Measurements from ENCODE around the gene UBL4B.

DNA sequence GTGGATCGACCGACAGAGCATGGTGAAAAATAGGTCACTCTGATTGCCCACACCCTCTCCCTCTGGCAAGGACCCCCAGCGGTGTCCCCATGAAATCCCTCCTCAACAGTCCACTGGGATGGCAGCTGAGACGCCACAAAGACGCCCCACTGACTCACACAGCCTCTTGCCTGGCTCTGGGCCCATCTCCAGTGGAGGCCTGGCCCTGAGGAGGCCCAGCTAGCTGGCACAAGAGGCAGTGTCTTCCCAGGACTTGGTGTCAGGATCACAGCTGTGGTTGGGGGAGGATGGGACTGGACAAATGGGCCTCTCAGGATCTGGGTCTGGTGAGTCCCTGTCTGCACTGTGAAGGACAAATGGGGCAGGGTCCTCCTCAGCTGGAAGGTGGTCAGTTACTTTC lies 46.4 kb upstream of the UBL4B start:
- TF ChIP-seq, protein P1, sequence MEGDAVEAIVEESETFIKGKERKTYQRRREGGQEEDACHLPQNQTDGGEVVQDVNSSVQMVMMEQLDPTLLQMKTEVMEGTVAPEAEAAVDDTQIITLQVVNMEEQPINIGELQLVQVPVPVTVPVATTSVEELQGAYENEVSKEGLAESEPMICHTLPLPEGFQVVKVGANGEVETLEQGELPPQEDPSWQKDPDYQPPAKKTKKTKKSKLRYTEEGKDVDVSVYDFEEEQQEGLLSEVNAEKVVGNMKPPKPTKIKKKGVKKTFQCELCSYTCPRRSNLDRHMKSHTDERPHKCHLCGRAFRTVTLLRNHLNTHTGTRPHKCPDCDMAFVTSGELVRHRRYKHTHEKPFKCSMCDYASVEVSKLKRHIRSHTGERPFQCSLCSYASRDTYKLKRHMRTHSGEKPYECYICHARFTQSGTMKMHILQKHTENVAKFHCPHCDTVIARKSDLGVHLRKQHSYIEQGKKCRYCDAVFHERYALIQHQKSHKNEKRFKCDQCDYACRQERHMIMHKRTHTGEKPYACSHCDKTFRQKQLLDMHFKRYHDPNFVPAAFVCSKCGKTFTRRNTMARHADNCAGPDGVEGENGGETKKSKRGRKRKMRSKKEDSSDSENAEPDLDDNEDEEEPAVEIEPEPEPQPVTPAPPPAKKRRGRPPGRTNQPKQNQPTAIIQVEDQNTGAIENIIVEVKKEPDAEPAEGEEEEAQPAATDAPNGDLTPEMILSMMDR (IDR thresholded peaks at IDR 0.05; ENCODE audit: low read length) = no peak
- no peak for TF ChIP-seq EZH2 (IDR thresholded peaks at IDR 0.05; ENCODE audit: borderline replicate concordance, low read length)

Data from OCI-LY1 (cell line).